Measurements from ENCODE around the gene TTC9C. TPM values are rescaled to one million over a fixed set of nuclear protein-coding genes. Genes with fewer than 3 reads are reported as not detected.

The TTC9C gene
- total RNA-seq, 1 experiment from 2014 or later = 48.7 TPM

GRCh38 chr11:62753736-62754603, 25.7 kb downstream of the TTC9C start, which contains the start of gene ZBTB3 (continued):
- TF ChIP-seq ARID4B (CRISPR knock-in tag; IDR thresholded peaks at IDR 0.05; ENCODE audit: borderline replicate concordance) = no peak; the same call in 1 of the 2 replicates
- TF ChIP-seq OVOL2 (CRISPR knock-in tag; IDR thresholded peaks at IDR 0.05; ENCODE audit: borderline replicate concordance) = no peak
- no peak for TF ChIP-seq FOXP4 (CRISPR knock-in tag; IDR thresholded peaks at IDR 0.05)
- TF ChIP-seq GTF2I (CRISPR knock-in tag; conservative IDR thresholded peaks at IDR 0.05) = no peak
- TF ChIP-seq, protein P1, sequence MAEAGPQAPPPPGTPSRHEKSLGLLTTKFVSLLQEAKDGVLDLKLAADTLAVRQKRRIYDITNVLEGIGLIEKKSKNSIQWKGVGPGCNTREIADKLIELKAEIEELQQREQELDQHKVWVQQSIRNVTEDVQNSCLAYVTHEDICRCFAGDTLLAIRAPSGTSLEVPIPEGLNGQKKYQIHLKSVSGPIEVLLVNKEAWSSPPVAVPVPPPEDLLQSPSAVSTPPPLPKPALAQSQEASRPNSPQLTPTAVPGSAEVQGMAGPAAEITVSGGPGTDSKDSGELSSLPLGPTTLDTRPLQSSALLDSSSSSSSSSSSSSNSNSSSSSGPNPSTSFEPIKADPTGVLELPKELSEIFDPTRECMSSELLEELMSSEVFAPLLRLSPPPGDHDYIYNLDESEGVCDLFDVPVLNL (CRISPR knock-in tag; IDR thresholded peaks at IDR 0.05; ENCODE audit: borderline replicate concordance, low read depth) = no peak
- TF ChIP-seq HMGXB4 (CRISPR knock-in tag; IDR thresholded peaks at IDR 0.05) = no peak

GRCh38 chr11:62755086-62755615, 26.9 kb downstream of the TTC9C start:
- no peaks in the 10 kb centered on the region for H3K9me3 Mint-ChIP-seq
- H3K36me3 Mint-ChIP-seq = peaks cover 30% of the 10 kb centered on the region
- peaks cover 31% of the 10 kb centered on the region for H3K4me1 Mint-ChIP-seq
- H3K27ac Mint-ChIP-seq = peak overlapping the region; percentile 87
- H3K4me3 Mint-ChIP-seq = peak overlapping the region; percentile 95
- CTCF ChIA-PET = interaction anchor here (1.0 to 2.7 kb wide), 4 partner anchors 15 to 32 kb away, joined by 3 to 67 read pairs (median 28); partner anchors contain the start of genes TAF6L and TMEM179B
- POLR2A ChIA-PET = interaction anchor here (1.9 to 2.5 kb wide), 4 partner anchors 28 to 90 kb away, joined by 8 to 30 read pairs (median 16); partner anchors contain the start of genes C11orf98, CSKMT, HNRNPUL2 and TMEM179B
- DNase-seq (ENCODE audit: low spot score) = no peak
- no peaks in the 10 kb centered on the region; the same call in 1 of the 2 replicates for H3K27me3 Mint-ChIP-seq (ENCODE audit: low read depth)
- no peak for ATAC-seq
- TF ChIP-seq ARID4B (CRISPR knock-in tag; IDR thresholded peaks at IDR 0.05; ENCODE audit: borderline replicate concordance) (no peak), EMX1 (CRISPR knock-in tag; IDR thresholded peaks at IDR 0.05) (no peak), FOXK1 (CRISPR knock-in tag; IDR thresholded peaks at IDR 0.05) (no peak), FOXP4 (CRISPR knock-in tag; IDR thresholded peaks at IDR 0.05) (no peak), CREB1 (CRISPR knock-in tag; IDR thresholded peaks at IDR 0.05) (no peak), AFF4 (CRISPR knock-in tag; IDR thresholded peaks at IDR 0.05; ENCODE audit: borderline replicate concordance) (no peak), TCF7 (CRISPR knock-in tag; IDR thresholded peaks at IDR 0.05; ENCODE audit: low read depth) (no peak), ZNF423 (CRISPR knock-in tag; IDR thresholded peaks at IDR 0.05) (no peak)
